HCT116 (cell line): ENCODE results near the gene ADAMTS19.

Experiments used
- EZH2 ChIP-seq: fragments of 200-600 bp; sonication (generic); IDR thresholded peaks from 2 replicates; pipeline ENCODE4 v1.6.1; 2017; ENCODE audit warnings: antibody characterized with exemption, mixed run types
- POLR2A ChIP-seq: IDR thresholded peaks from 2 replicates; pipeline ENCODE4 v1.7.0; 2011; ENCODE audit warnings: borderline replicate concordance; ENCODE audit not compliant: insufficient read depth, insufficient read length; ENCODE audit errors: extremely low read depth
- RAD21 ChIP-seq: IDR thresholded peaks from 2 replicates; pipeline ENCODE4 v1.6.1; 2012; ENCODE audit warnings: low read depth, mild to moderate bottlenecking
- SP1 ChIP-seq: IDR thresholded peaks from 2 replicates; pipeline ENCODE4 v1.6.1; 2012; ENCODE audit warnings: low read depth
- TF ChIP-seq, protein P1 (sequence below), 3 experiments: fragments of 200-600 bp in 1 of 3; sonication (generic) in 1 of 3; IDR thresholded peaks in 2 of 3; conservative IDR thresholded peaks in 1 of 3; 2 replicates each; pipeline ENCODE4 v1.5.1; 2012 to 2017; ENCODE audit warnings: low read depth in 2 of 3, low read length in 2 of 3, antibody characterized with exemption in 1 of 3, borderline replicate concordance in 1 of 3, control low read depth in 1 of 3, mild to moderate bottlenecking in 1 of 3, mixed read lengths in 1 of 3, mixed run types in 1 of 3, moderate library complexity in 1 of 3; ENCODE audit not compliant: insufficient read depth in 1 of 3
- TF ChIP-seq, protein P2 (sequence below): IDR thresholded peaks from 2 replicates; pipeline ENCODE4 v1.6.1; 2012

DNA sequence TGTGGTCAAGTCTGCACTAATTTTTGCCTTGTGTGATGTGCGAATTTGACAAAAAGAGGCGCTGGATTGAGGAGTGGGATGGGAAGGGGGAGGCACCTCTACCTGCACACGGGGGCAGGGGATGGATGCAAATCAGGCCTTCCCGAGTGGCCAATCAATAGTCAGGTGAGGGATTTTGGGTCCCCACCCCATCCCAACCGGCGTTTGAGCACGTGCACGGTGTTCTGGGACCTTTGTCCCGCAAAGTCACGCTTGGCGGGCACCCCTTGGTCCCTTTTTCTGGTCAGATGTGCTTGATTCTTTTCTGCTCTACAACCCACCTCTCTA, 685 bp upstream of the ADAMTS19 start:
- no peak for TF ChIP-seq SP1
- TF ChIP-seq, protein P1, sequence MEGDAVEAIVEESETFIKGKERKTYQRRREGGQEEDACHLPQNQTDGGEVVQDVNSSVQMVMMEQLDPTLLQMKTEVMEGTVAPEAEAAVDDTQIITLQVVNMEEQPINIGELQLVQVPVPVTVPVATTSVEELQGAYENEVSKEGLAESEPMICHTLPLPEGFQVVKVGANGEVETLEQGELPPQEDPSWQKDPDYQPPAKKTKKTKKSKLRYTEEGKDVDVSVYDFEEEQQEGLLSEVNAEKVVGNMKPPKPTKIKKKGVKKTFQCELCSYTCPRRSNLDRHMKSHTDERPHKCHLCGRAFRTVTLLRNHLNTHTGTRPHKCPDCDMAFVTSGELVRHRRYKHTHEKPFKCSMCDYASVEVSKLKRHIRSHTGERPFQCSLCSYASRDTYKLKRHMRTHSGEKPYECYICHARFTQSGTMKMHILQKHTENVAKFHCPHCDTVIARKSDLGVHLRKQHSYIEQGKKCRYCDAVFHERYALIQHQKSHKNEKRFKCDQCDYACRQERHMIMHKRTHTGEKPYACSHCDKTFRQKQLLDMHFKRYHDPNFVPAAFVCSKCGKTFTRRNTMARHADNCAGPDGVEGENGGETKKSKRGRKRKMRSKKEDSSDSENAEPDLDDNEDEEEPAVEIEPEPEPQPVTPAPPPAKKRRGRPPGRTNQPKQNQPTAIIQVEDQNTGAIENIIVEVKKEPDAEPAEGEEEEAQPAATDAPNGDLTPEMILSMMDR (IDR thresholded peaks at IDR 0.05 in 2 of 3, conservative IDR thresholded peaks at IDR 0.05 in 1 of 3; ENCODE audit: borderline replicate concordance in 1 of 3, insufficient read depth in 1 of 3, low read depth in 2 of 3, low read length in 2 of 3) = no peak
- no peak for TF ChIP-seq POLR2A
- no peak for TF ChIP-seq RAD21
- TF ChIP-seq EZH2 = no peak
- TF ChIP-seq, protein P2, sequence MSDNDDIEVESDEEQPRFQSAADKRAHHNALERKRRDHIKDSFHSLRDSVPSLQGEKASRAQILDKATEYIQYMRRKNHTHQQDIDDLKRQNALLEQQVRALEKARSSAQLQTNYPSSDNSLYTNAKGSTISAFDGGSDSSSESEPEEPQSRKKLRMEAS = no peak
